Endothelial cell of umbilical vein (primary cell): ENCODE data around the gene KAZN.

Source experiments
- EZH2 ChIP-seq: IDR thresholded peaks from 2 replicates; pipeline ENCODE4 v1.6.1; 2012; ENCODE audit warnings: borderline replicate concordance, low read depth, mild to moderate bottlenecking, moderate library complexity, low read length, inconsistent platforms; ENCODE audit not compliant: severe bottlenecking
- FOS ChIP-seq: IDR thresholded peaks from 2 replicates; pipeline ENCODE4 v1.6.1; 2011; ENCODE audit warnings: mild to moderate bottlenecking, low read length, moderate library complexity, borderline replicate concordance; ENCODE audit not compliant: insufficient read depth
- GATA2 ChIP-seq: IDR thresholded peaks from 2 replicates; pipeline ENCODE4 v1.7.0; 2011; ENCODE audit warnings: low read depth, mild to moderate bottlenecking, moderate library complexity, mixed read lengths, low read length; ENCODE audit not compliant: insufficient read length, insufficient read depth
- JUN ChIP-seq: IDR thresholded peaks from 2 replicates; pipeline ENCODE4 v1.6.1; 2011; ENCODE audit warnings: borderline replicate concordance, low read depth; ENCODE audit not compliant: insufficient read length, insufficient read depth
- MAX ChIP-seq: IDR thresholded peaks from 2 replicates; pipeline ENCODE4 v1.6.1; 2011; ENCODE audit not compliant: insufficient read depth, insufficient read length
- MYC ChIP-seq: IDR thresholded peaks from one replicate; pipeline ENCODE4 v1.6.1; 2011; ENCODE audit warnings: mild to moderate bottlenecking, low read depth, low read length
- POLR2A ChIP-seq: IDR thresholded peaks from 2 replicates; pipeline ENCODE4 v1.6.1; 2012; ENCODE audit warnings: low read depth, mild to moderate bottlenecking, control low read depth, low read length
- POLR2AphosphoS5 ChIP-seq: IDR thresholded peaks from 2 replicates; pipeline ENCODE4 v1.6.1; 2012; ENCODE audit warnings: low read depth, mild to moderate bottlenecking, control low read depth, low read length, moderate library complexity; ENCODE audit not compliant: insufficient read depth
- TF ChIP-seq, protein P1 (sequence below), 2 donors: IDR thresholded peaks; 1 replicate in 1 of 2; 2 replicates in 1 of 2; pipeline ENCODE4 v1.5.1; 2011; ENCODE audit warnings: low read length in 2 of 2, mild to moderate bottlenecking in 2 of 2, moderate library complexity in 2 of 2, control low read depth in 1 of 2, inconsistent platforms in 1 of 2, low read depth in 1 of 2; ENCODE audit not compliant: insufficient read depth in 1 of 2; ENCODE audit errors: extremely low read depth in 1 of 2

- no peak for TF ChIP-seq GATA2
- no peak for TF ChIP-seq POLR2A
- TF ChIP-seq, protein P1, sequence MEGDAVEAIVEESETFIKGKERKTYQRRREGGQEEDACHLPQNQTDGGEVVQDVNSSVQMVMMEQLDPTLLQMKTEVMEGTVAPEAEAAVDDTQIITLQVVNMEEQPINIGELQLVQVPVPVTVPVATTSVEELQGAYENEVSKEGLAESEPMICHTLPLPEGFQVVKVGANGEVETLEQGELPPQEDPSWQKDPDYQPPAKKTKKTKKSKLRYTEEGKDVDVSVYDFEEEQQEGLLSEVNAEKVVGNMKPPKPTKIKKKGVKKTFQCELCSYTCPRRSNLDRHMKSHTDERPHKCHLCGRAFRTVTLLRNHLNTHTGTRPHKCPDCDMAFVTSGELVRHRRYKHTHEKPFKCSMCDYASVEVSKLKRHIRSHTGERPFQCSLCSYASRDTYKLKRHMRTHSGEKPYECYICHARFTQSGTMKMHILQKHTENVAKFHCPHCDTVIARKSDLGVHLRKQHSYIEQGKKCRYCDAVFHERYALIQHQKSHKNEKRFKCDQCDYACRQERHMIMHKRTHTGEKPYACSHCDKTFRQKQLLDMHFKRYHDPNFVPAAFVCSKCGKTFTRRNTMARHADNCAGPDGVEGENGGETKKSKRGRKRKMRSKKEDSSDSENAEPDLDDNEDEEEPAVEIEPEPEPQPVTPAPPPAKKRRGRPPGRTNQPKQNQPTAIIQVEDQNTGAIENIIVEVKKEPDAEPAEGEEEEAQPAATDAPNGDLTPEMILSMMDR (IDR thresholded peaks at IDR 0.05; ENCODE audit: extremely low read depth in 1 of 2, insufficient read depth in 1 of 2, low read depth in 1 of 2, low read length in 2 of 2), result no peak
- no peak for TF ChIP-seq EZH2
- no peak for TF ChIP-seq MAX
- TF ChIP-seq POLR2AphosphoS5, result no peak
- TF ChIP-seq MYC, result no peak
- no peak for TF ChIP-seq FOS
- no peak for TF ChIP-seq JUN
Measured at GRCh38 chr1:15022048-15022447, 423.6 kb downstream of the KAZN start.
